C4-2B (cell line): ENCODE results near the gene FUT8.

Experiments used
- H3K27ac ChIP-seq: fragments of 450-650 bp; 2 replicates; pipeline ENCODE4 v1.5.1; 2017
- CTCF ChIP-seq: fragments of 450-650 bp; conservative IDR thresholded peaks from 2 replicates; pipeline ENCODE4 v1.5.1; 2017; ENCODE audit warnings: mild to moderate bottlenecking
- ZFX ChIP-seq: fragments of 450-650 bp; IDR thresholded peaks from 2 replicates; pipeline ENCODE4 v1.6.1; 2017

Gene FUT8

GRCh38 chr14:65471038-65471878 lies 58.7 kb downstream of the FUT8 start:
- no peak overlapping the region for H3K27ac ChIP-seq
- TF ChIP-seq CTCF (no peak), ZFX (no peak)

- H3K27ac ChIP-seq: no peak overlapping the region
- no peak for TF ChIP-seq CTCF
- TF ChIP-seq ZFX: no peak
These were observed 59.7 kb downstream of the FUT8 start for GRCh38 chr14:65472189-65472588.

GRCh38 chr14:65476273-65476941 lies 63.9 kb downstream of the FUT8 start:
- TF ChIP-seq ZFX (no peak), CTCF (no peak)
- no peak overlapping the region for H3K27ac ChIP-seq

- no peak for TF ChIP-seq ZFX
- TF ChIP-seq CTCF: no peak
These were observed 64.4 kb downstream of the FUT8 start for GRCh38 chr14:65476942-65477318.

GRCh38 chr14:65478017-65478416 lies 65.5 kb downstream of the FUT8 start:
- TF ChIP-seq CTCF (no peak), ZFX (no peak)
- H3K27ac ChIP-seq: no peak overlapping the region

More at GRCh38 chr14:65476942-65477318, 64.4 kb downstream of the FUT8 start:
- no peak overlapping the region for H3K27ac ChIP-seq

GRCh38 chr14:65478596-65478995 lies 66.1 kb downstream of the FUT8 start:
- TF ChIP-seq ZFX: no peak
- TF ChIP-seq CTCF: no peak
- no peak overlapping the region for H3K27ac ChIP-seq

- TF ChIP-seq CTCF: no peak
- TF ChIP-seq ZFX: no peak
- H3K27ac ChIP-seq: no peak overlapping the region
These were observed 66.9 kb downstream of the FUT8 start for GRCh38 chr14:65479386-65479785.
